Measurements from ENCODE around the gene AKR1B15. TPM values are rescaled to one million over a fixed set of nuclear protein-coding genes. Genes with fewer than 3 reads are reported as not detected.

The AKR1B15 gene
- total RNA-seq (not detected), polyA plus RNA-seq (not detected), total RNA-seq (0 to 0.08 (median 0) reads per million in 6 experiments)

- H3K4me3 Mint-ChIP-seq = no peak within 1 kb of the TSS
- no peak for ATAC-seq
- H3K9me3 Mint-ChIP-seq = no peaks in the 10 kb centered on the region
- H3K27ac Mint-ChIP-seq = no peak within 1 kb of the TSS
- POLR2A ChIA-PET = interaction anchor here (0.9 kb wide), 1 partner anchor 116 kb away, joined by 3 read pairs; no protein-coding TSS in a partner anchor
- H3K27me3 Mint-ChIP-seq = peaks cover 8 to 47% (median 12%) of the 10 kb centered on the region in 5 donors
- peaks cover 0 to 4% (median 3%) of the 10 kb centered on the region in 4 donors for H3K4me1 Mint-ChIP-seq
- DNase-seq = no peak
- H3K36me3 Mint-ChIP-seq = no peaks in the 10 kb centered on the region
Observed at GRCh38 chr7:134548877-134549276, at the start of gene AKR1B15. TSS of gene AKR1B15 (plus strand) at chr7:134549110. CDS start at chr7:134564620, 15,510 bp downstream.

- Mint-ChIP-seq H3K27me3 (peaks cover 3 to 18% (median 12%) of the 10 kb centered on the region in 5 donors), H3K27ac (no peak overlapping the region), H3K4me1 (no peaks in the 10 kb centered on the region), H3K4me3 (no peak overlapping the region), H3K36me3 (no peaks in the 10 kb centered on the region), H3K9me3 (no peaks in the 10 kb centered on the region)
- DNase-seq (no peak), ATAC-seq (no peak)
- POLR2A ChIA-PET = no interaction called here
Observed at GRCh38 chr7:134500406-134500805, 48.5 kb upstream of the AKR1B15 start.

GRCh38 chr7:134500982-134501381 lies 47.9 kb upstream of the AKR1B15 start:
- POLR2A ChIA-PET = no interaction called here
- peaks cover 3 to 18% (median 9%) of the 10 kb centered on the region in 5 donors for H3K27me3 Mint-ChIP-seq
- H3K4me1 Mint-ChIP-seq = no peaks in the 10 kb centered on the region
- H3K9me3 Mint-ChIP-seq = no peaks in the 10 kb centered on the region
- H3K36me3 Mint-ChIP-seq = no peaks in the 10 kb centered on the region
- ATAC-seq (no peak), DNase-seq (no peak)
- H3K27ac Mint-ChIP-seq = no peak overlapping the region
- H3K4me3 Mint-ChIP-seq = no peak overlapping the region

GRCh38 chr7:134502463-134503371 lies 46.2 kb upstream of the AKR1B15 start:
- POLR2A ChIA-PET = no interaction called here
- DNase-seq (no peak), ATAC-seq (no peak)
- no peak overlapping the region for H3K4me3 Mint-ChIP-seq
- peaks cover 3 to 18% (median 9%) of the 10 kb centered on the region in 5 donors for H3K27me3 Mint-ChIP-seq
- no peaks in the 10 kb centered on the region for H3K4me1 Mint-ChIP-seq
- no peaks in the 10 kb centered on the region for H3K9me3 Mint-ChIP-seq
- no peak overlapping the region for H3K27ac Mint-ChIP-seq
- H3K36me3 Mint-ChIP-seq = no peaks in the 10 kb centered on the region

- DNase-seq (no peak), ATAC-seq (no peak)
- no peaks in the 10 kb centered on the region for H3K9me3 Mint-ChIP-seq
- no peaks in the 10 kb centered on the region for H3K36me3 Mint-ChIP-seq
- H3K4me3 Mint-ChIP-seq = no peak overlapping the region
- H3K27ac Mint-ChIP-seq = no peak overlapping the region
- POLR2A ChIA-PET = no interaction called here
- no peaks in the 10 kb centered on the region for H3K4me1 Mint-ChIP-seq
- H3K27me3 Mint-ChIP-seq = peaks cover 1 to 9% (median 5%) of the 10 kb centered on the region in 5 donors
Observed at GRCh38 chr7:134504660-134505164, 44.2 kb upstream of the AKR1B15 start.

GRCh38 chr7:134505856-134506255 lies 43.1 kb upstream of the AKR1B15 start:
- Mint-ChIP-seq H3K4me1 (no peaks in the 10 kb centered on the region), H3K36me3 (no peaks in the 10 kb centered on the region), H3K27me3 (peaks cover 0 to 9% (median 2%) of the 10 kb centered on the region in 5 donors), H3K4me3 (no peak overlapping the region), H3K27ac (no peak overlapping the region), H3K9me3 (no peaks in the 10 kb centered on the region)
- no peak for ATAC-seq
- POLR2A ChIA-PET = no interaction called here
- no peak for DNase-seq

- Mint-ChIP-seq H3K4me1 (no peaks in the 10 kb centered on the region), H3K27ac (no peak overlapping the region), H3K36me3 (no peaks in the 10 kb centered on the region), H3K4me3 (no peak overlapping the region), H3K9me3 (no peaks in the 10 kb centered on the region), H3K27me3 (peaks cover 0 to 3% (median 2%) of the 10 kb centered on the region in 5 donors)
- DNase-seq (no peak), ATAC-seq (no peak)
- POLR2A ChIA-PET = no interaction called here
Observed at GRCh38 chr7:134509010-134509409, 39.9 kb upstream of the AKR1B15 start.

GRCh38 chr7:134510646-134511045 lies 38.3 kb upstream of the AKR1B15 start:
- Mint-ChIP-seq H3K9me3 (no peaks in the 10 kb centered on the region), H3K4me1 (peaks cover 1 to 6% (median 2%) of the 10 kb centered on the region in 4 donors), H3K27ac (no peak overlapping the region), H3K36me3 (no peaks in the 10 kb centered on the region), H3K27me3 (peaks cover 0 to 6% (median 3%) of the 10 kb centered on the region in 5 donors), H3K4me3 (no peak overlapping the region)
- ATAC-seq = no peak
- DNase-seq = no peak
- POLR2A ChIA-PET = no interaction called here

- DNase-seq (no peak), ATAC-seq (no peak)
- Mint-ChIP-seq H3K27me3 (peaks cover 0 to 15% (median 6%) of the 10 kb centered on the region in 5 donors), H3K36me3 (no peaks in the 10 kb centered on the region), H3K4me3 (no peak overlapping the region), H3K9me3 (no peaks in the 10 kb centered on the region), H3K27ac (no peak overlapping the region), H3K4me1 (peaks cover 1 to 6% (median 2%) of the 10 kb centered on the region in 4 donors)
- POLR2A ChIA-PET = no interaction called here
Observed at GRCh38 chr7:134512271-134512670, 36.6 kb upstream of the AKR1B15 start.

GRCh38 chr7:134513169-134513752 lies 35.6 kb upstream of the AKR1B15 start:
- H3K27me3 Mint-ChIP-seq = peaks cover 0 to 17% (median 9%) of the 10 kb centered on the region in 5 donors
- no peak overlapping the region for H3K4me3 Mint-ChIP-seq
- peaks cover 1 to 6% (median 2%) of the 10 kb centered on the region in 4 donors for H3K4me1 Mint-ChIP-seq
- POLR2A ChIA-PET = interaction anchor here (0.6 kb wide), 1 partner anchor 95 kb away, joined by 3 read pairs; no protein-coding TSS in a partner anchor
- H3K36me3 Mint-ChIP-seq = no peaks in the 10 kb centered on the region
- ATAC-seq (peak; percentile 61 to 71), DNase-seq (peak in 6 of 10 donors; percentile 15 to 36 (median 28))
- H3K27ac Mint-ChIP-seq = no peak overlapping the region
- no peaks in the 10 kb centered on the region for H3K9me3 Mint-ChIP-seq

GRCh38 chr7:134514106-134514505 lies 34.8 kb upstream of the AKR1B15 start:
- no peak for ATAC-seq
- H3K4me3 Mint-ChIP-seq = no peak overlapping the region
- DNase-seq = no peak
- peaks cover 1 to 6% (median 2%) of the 10 kb centered on the region in 4 donors for H3K4me1 Mint-ChIP-seq
- POLR2A ChIA-PET = interaction anchor here (1.0 kb wide), 1 partner anchor 81 kb away, joined by 4 read pairs; no protein-coding TSS in a partner anchor
- H3K9me3 Mint-ChIP-seq = no peaks in the 10 kb centered on the region
- peaks cover 0 to 17% (median 10%) of the 10 kb centered on the region in 5 donors for H3K27me3 Mint-ChIP-seq
- no peaks in the 10 kb centered on the region for H3K36me3 Mint-ChIP-seq
- no peak overlapping the region for H3K27ac Mint-ChIP-seq

GRCh38 chr7:134514663-134515062 lies 34.2 kb upstream of the AKR1B15 start:
- DNase-seq = peak in 6 of 10 donors; percentile 13 to 67 (median 46)
- POLR2A ChIA-PET = interaction anchor here (1.0 kb wide), 1 partner anchor 82 kb away, joined by 4 read pairs; no protein-coding TSS in a partner anchor
- H3K36me3 Mint-ChIP-seq = no peaks in the 10 kb centered on the region
- H3K4me1 Mint-ChIP-seq = peaks cover 1 to 6% (median 2%) of the 10 kb centered on the region in 4 donors
- ATAC-seq = peak; percentile 58 to 60
- no peak overlapping the region for H3K4me3 Mint-ChIP-seq
- peaks cover 0 to 17% (median 13%) of the 10 kb centered on the region in 5 donors for H3K27me3 Mint-ChIP-seq
- H3K27ac Mint-ChIP-seq = peak overlapping the region in 1 of 10 donors; percentile 44
- no peaks in the 10 kb centered on the region for H3K9me3 Mint-ChIP-seq

All from naive thymus-derived CD8-positive, alpha-beta T cell (primary cell).